Measurements from ENCODE around the gene UQCC2.

Gene UQCC2

GRCh38 chr6:33698494-33698893, 13.0 kb downstream of the UQCC2 start:
- H3K4me3 Mint-ChIP-seq, result no peak overlapping the region
- H3K27ac Mint-ChIP-seq, result no peak overlapping the region
- peaks cover 11% of the 10 kb centered on the region for H3K4me1 Mint-ChIP-seq (ENCODE audit: low read depth)
- no peaks in the 10 kb centered on the region for H3K9me3 Mint-ChIP-seq
- H3K27me3 Mint-ChIP-seq, result no peaks in the 10 kb centered on the region
- H3K36me3 Mint-ChIP-seq (ENCODE audit: low read depth), result peaks cover 53% of the 10 kb centered on the region
- intact Hi-C loops (cut with micrococcal nuclease), result no loop called here

- Mint-ChIP-seq H3K9me3 (no peaks in the 10 kb centered on the region), H3K27me3 (no peaks in the 10 kb centered on the region), H3K4me3 (no peak overlapping the region), H3K4me1 (ENCODE audit: low read depth) (peaks cover 17% of the 10 kb centered on the region), H3K27ac (no peak overlapping the region), H3K36me3 (ENCODE audit: low read depth) (peaks cover 53% of the 10 kb centered on the region)
- intact Hi-C loops (cut with micrococcal nuclease), result no loop called here
Observed at GRCh38 chr6:33697845-33698244, 13.7 kb downstream of the UQCC2 start.

GRCh38 chr6:33696548-33697518, 14.7 kb downstream of the UQCC2 start:
- peaks cover 23% of the 10 kb centered on the region for H3K4me1 Mint-ChIP-seq (ENCODE audit: low read depth)
- no peak overlapping the region for H3K27ac Mint-ChIP-seq
- no peaks in the 10 kb centered on the region for H3K27me3 Mint-ChIP-seq
- H3K36me3 Mint-ChIP-seq (ENCODE audit: low read depth), result peaks cover 59% of the 10 kb centered on the region
- H3K4me3 Mint-ChIP-seq, result no peak overlapping the region
- H3K9me3 Mint-ChIP-seq, result no peaks in the 10 kb centered on the region
- intact Hi-C loops (cut with micrococcal nuclease), result no loop called here

GRCh38 chr6:33696076-33696475, 15.4 kb downstream of the UQCC2 start:
- H3K4me1 Mint-ChIP-seq (ENCODE audit: low read depth), result peaks cover 23% of the 10 kb centered on the region
- H3K9me3 Mint-ChIP-seq, result no peaks in the 10 kb centered on the region
- H3K36me3 Mint-ChIP-seq (ENCODE audit: low read depth), result peaks cover 66% of the 10 kb centered on the region
- no peak overlapping the region for H3K4me3 Mint-ChIP-seq
- H3K27ac Mint-ChIP-seq, result no peak overlapping the region
- H3K27me3 Mint-ChIP-seq, result no peaks in the 10 kb centered on the region
- intact Hi-C loops (cut with micrococcal nuclease), result no loop called here

- Mint-ChIP-seq H3K4me1 (ENCODE audit: low read depth) (peaks cover 23% of the 10 kb centered on the region), H3K9me3 (no peaks in the 10 kb centered on the region), H3K27me3 (no peaks in the 10 kb centered on the region), H3K4me3 (no peak overlapping the region), H3K36me3 (ENCODE audit: low read depth) (peaks cover 72% of the 10 kb centered on the region), H3K27ac (no peak overlapping the region)
- intact Hi-C loops (cut with micrococcal nuclease), result no loop called here
Observed at GRCh38 chr6:33695451-33695887, 16.0 kb downstream of the UQCC2 start.

- Mint-ChIP-seq H3K36me3 (ENCODE audit: low read depth) (peaks cover 69% of the 10 kb centered on the region), H3K4me1 (ENCODE audit: low read depth) (peaks cover 23% of the 10 kb centered on the region), H3K4me3 (no peak overlapping the region), H3K9me3 (no peaks in the 10 kb centered on the region), H3K27me3 (no peaks in the 10 kb centered on the region), H3K27ac (no peak overlapping the region)
- intact Hi-C loops (cut with micrococcal nuclease), result no loop called here
Observed at GRCh38 chr6:33694977-33695376, 16.5 kb downstream of the UQCC2 start.

GRCh38 chr6:33694401-33694931, 17.0 kb downstream of the UQCC2 start:
- H3K36me3 Mint-ChIP-seq (ENCODE audit: low read depth), result peaks cover 66% of the 10 kb centered on the region
- no peak overlapping the region for H3K27ac Mint-ChIP-seq
- intact Hi-C loops (cut with micrococcal nuclease), result no loop called here
- no peaks in the 10 kb centered on the region for H3K27me3 Mint-ChIP-seq
- no peaks in the 10 kb centered on the region for H3K9me3 Mint-ChIP-seq
- peaks cover 23% of the 10 kb centered on the region for H3K4me1 Mint-ChIP-seq (ENCODE audit: low read depth)
- H3K4me3 Mint-ChIP-seq, result no peak overlapping the region

GRCh38 chr6:33693186-33694105, 18.1 kb downstream of the UQCC2 start:
- H3K36me3 Mint-ChIP-seq (ENCODE audit: low read depth), result peaks cover 56% of the 10 kb centered on the region

GRCh38 chr6:33692760-33693158, 18.7 kb downstream of the UQCC2 start:
- H3K27ac Mint-ChIP-seq, result peak overlapping the region; percentile 31
- intact Hi-C loops (cut with micrococcal nuclease), result no loop called here
- H3K27me3 Mint-ChIP-seq, result no peaks in the 10 kb centered on the region
- peaks cover 23% of the 10 kb centered on the region for H3K4me1 Mint-ChIP-seq (ENCODE audit: low read depth)
- no peaks in the 10 kb centered on the region for H3K9me3 Mint-ChIP-seq
- H3K4me3 Mint-ChIP-seq, result no peak overlapping the region
- H3K36me3 Mint-ChIP-seq (ENCODE audit: low read depth), result peaks cover 49% of the 10 kb centered on the region

More at GRCh38 chr6:33693186-33694105, 18.1 kb downstream of the UQCC2 start:
- intact Hi-C loops (cut with micrococcal nuclease), result no loop called here
- peaks cover 23% of the 10 kb centered on the region for H3K4me1 Mint-ChIP-seq (ENCODE audit: low read depth)
- H3K9me3 Mint-ChIP-seq, result no peaks in the 10 kb centered on the region
- H3K4me3 Mint-ChIP-seq, result no peak overlapping the region
- no peaks in the 10 kb centered on the region for H3K27me3 Mint-ChIP-seq
- peak overlapping the region; percentile 31 for H3K27ac Mint-ChIP-seq

- intact Hi-C loops (cut with micrococcal nuclease), result no loop called here
- Mint-ChIP-seq H3K9me3 (no peaks in the 10 kb centered on the region), H3K27ac (peak overlapping the region; percentile 31), H3K36me3 (ENCODE audit: low read depth) (peaks cover 43% of the 10 kb centered on the region), H3K4me1 (ENCODE audit: low read depth) (peaks cover 23% of the 10 kb centered on the region), H3K4me3 (no peak overlapping the region), H3K27me3 (no peaks in the 10 kb centered on the region)
Observed at GRCh38 chr6:33692078-33692759, 19.3 kb downstream of the UQCC2 start.

GRCh38 chr6:33691456-33692077, 19.9 kb downstream of the UQCC2 start:
- H3K27ac Mint-ChIP-seq, result no peak overlapping the region
- H3K4me3 Mint-ChIP-seq, result no peak overlapping the region
- no peaks in the 10 kb centered on the region for H3K9me3 Mint-ChIP-seq
- H3K36me3 Mint-ChIP-seq (ENCODE audit: low read depth), result peaks cover 37% of the 10 kb centered on the region
- H3K4me1 Mint-ChIP-seq (ENCODE audit: low read depth), result peaks cover 23% of the 10 kb centered on the region
- intact Hi-C loops (cut with micrococcal nuclease), result no loop called here
- H3K27me3 Mint-ChIP-seq, result no peaks in the 10 kb centered on the region

- H3K4me1 Mint-ChIP-seq (ENCODE audit: low read depth), result peaks cover 23% of the 10 kb centered on the region
Observed at GRCh38 chr6:33690766-33691165, 20.7 kb downstream of the UQCC2 start.

GRCh38 chr6:33689879-33690278, 21.6 kb downstream of the UQCC2 start:
- Mint-ChIP-seq H3K27me3 (no peaks in the 10 kb centered on the region), H3K27ac (no peak overlapping the region), H3K4me3 (no peak overlapping the region), H3K4me1 (ENCODE audit: low read depth) (peaks cover 19% of the 10 kb centered on the region), H3K36me3 (ENCODE audit: low read depth) (peaks cover 20% of the 10 kb centered on the region), H3K9me3 (no peaks in the 10 kb centered on the region)
- intact Hi-C loops (cut with micrococcal nuclease), result no loop called here

More at GRCh38 chr6:33690766-33691165, 20.7 kb downstream of the UQCC2 start:
- Mint-ChIP-seq H3K36me3 (ENCODE audit: low read depth) (peaks cover 29% of the 10 kb centered on the region), H3K4me3 (no peak overlapping the region), H3K27ac (no peak overlapping the region), H3K9me3 (no peaks in the 10 kb centered on the region), H3K27me3 (no peaks in the 10 kb centered on the region)
- intact Hi-C loops (cut with micrococcal nuclease), result no loop called here
